A673 (cell line): ENCODE measurements around the gene EGR2.

Source experiments
- EZH2 ChIP-seq: fragments of 200-600 bp; sonication (generic); IDR thresholded peaks from 2 replicates; pipeline ENCODE4 v1.6.1; 2017; ENCODE audit warnings: borderline replicate concordance, low read depth, mild to moderate bottlenecking, mixed read lengths, antibody characterized with exemption, low read length; ENCODE audit not compliant: poor library complexity, severe bottlenecking
- TF ChIP-seq, protein P1 (sequence below): fragments of 300-800, 200-600 bp; sonication (generic); conservative IDR thresholded peaks from 2 replicates; pipeline ENCODE4 v1.5.1; 2017; ENCODE audit warnings: low read depth, mild to moderate bottlenecking, antibody characterized with exemption, low read length, moderate library complexity, mixed read lengths

- TF ChIP-seq, protein P1, sequence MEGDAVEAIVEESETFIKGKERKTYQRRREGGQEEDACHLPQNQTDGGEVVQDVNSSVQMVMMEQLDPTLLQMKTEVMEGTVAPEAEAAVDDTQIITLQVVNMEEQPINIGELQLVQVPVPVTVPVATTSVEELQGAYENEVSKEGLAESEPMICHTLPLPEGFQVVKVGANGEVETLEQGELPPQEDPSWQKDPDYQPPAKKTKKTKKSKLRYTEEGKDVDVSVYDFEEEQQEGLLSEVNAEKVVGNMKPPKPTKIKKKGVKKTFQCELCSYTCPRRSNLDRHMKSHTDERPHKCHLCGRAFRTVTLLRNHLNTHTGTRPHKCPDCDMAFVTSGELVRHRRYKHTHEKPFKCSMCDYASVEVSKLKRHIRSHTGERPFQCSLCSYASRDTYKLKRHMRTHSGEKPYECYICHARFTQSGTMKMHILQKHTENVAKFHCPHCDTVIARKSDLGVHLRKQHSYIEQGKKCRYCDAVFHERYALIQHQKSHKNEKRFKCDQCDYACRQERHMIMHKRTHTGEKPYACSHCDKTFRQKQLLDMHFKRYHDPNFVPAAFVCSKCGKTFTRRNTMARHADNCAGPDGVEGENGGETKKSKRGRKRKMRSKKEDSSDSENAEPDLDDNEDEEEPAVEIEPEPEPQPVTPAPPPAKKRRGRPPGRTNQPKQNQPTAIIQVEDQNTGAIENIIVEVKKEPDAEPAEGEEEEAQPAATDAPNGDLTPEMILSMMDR = no peak
- TF ChIP-seq EZH2 = no peak
These were observed at the start of gene EGR2 for GRCh38 chr10:62816331-62817120.
